H9 (cell line): ENCODE data around the gene CHRNA3. TPM values are rescaled to one million over a fixed set of nuclear protein-coding genes. Genes with fewer than 3 reads are reported as not detected.

Experiments used
- DNase-seq: peaks from one replicate; pipeline ENCODE4 v3.0.0-alpha.2; 2017
- H2AFZ ChIP-seq: one replicate; pipeline ENCODE4 v1.6.1; 2013; ENCODE audit warnings: mild to moderate bottlenecking, low read length, control low read depth, moderate library complexity
- H2AK5ac ChIP-seq: 2 replicates; pipeline ENCODE4 v1.6.1; 2013; ENCODE audit warnings: low read length, control low read depth, mixed read lengths; ENCODE audit not compliant: insufficient read length
- H2BK120ac ChIP-seq: one replicate; pipeline ENCODE4 v1.6.1; 2013; ENCODE audit warnings: low read depth, mild to moderate bottlenecking, low read length, control low read depth, inconsistent platforms; ENCODE audit not compliant: poor library complexity, severe bottlenecking
- H2BK12ac ChIP-seq: 2 replicates; pipeline ENCODE4 v1.6.1; 2013; ENCODE audit warnings: low read length, control low read depth, mixed read lengths, low read depth; ENCODE audit not compliant: insufficient read length
- H2BK15ac ChIP-seq: 2 replicates; pipeline ENCODE4 v1.6.1; 2013; ENCODE audit warnings: low read depth, low read length, control low read depth
- H2BK20ac ChIP-seq: one replicate; pipeline ENCODE4 v1.6.1; 2013; ENCODE audit warnings: low read depth, mild to moderate bottlenecking, low read length, control low read depth, inconsistent platforms; ENCODE audit not compliant: poor library complexity, severe bottlenecking
- H2BK5ac ChIP-seq: 2 replicates; pipeline ENCODE4 v1.6.1; 2013; ENCODE audit warnings: low read length, control low read depth, mixed read lengths; ENCODE audit not compliant: insufficient read length
- H3K14ac ChIP-seq: 2 replicates; pipeline ENCODE4 v1.6.1; 2013; ENCODE audit warnings: low read length, control low read depth; ENCODE audit not compliant: insufficient read depth
- H3K18ac ChIP-seq: 2 replicates; pipeline ENCODE4 v1.6.1; 2013; ENCODE audit warnings: low read depth, mild to moderate bottlenecking, mixed read lengths, low read length, control low read depth; ENCODE audit not compliant: insufficient read length
- H3K23ac ChIP-seq: 2 replicates; pipeline ENCODE4 v1.6.1; 2013; ENCODE audit warnings: low read length, control low read depth, mixed read lengths, low read depth; ENCODE audit not compliant: insufficient read length
- H3K23me2 ChIP-seq: 2 replicates; pipeline ENCODE4 v1.6.1; 2013; ENCODE audit warnings: low read depth, mild to moderate bottlenecking, mixed read lengths, low read length, control low read depth; ENCODE audit not compliant: insufficient read length, poor library complexity, severe bottlenecking
- H3K27ac ChIP-seq: 2 replicates; pipeline ENCODE4 v1.5.1; 2013; ENCODE audit warnings: low read length, control low read depth, mixed read lengths, low read depth; ENCODE audit not compliant: insufficient read length
- H3K27me3 ChIP-seq: 2 replicates; pipeline ENCODE4 v1.6.1; 2013; ENCODE audit warnings: low read length, control low read depth, inconsistent platforms; ENCODE audit not compliant: insufficient read depth
- H3K4ac ChIP-seq: 2 replicates; pipeline ENCODE4 v1.6.1; 2013; ENCODE audit warnings: low read depth, mild to moderate bottlenecking, control low read depth, inconsistent platforms, low read length, moderate library complexity
- H3K4me1 ChIP-seq: 2 replicates; pipeline ENCODE4 v1.6.1; 2013; ENCODE audit warnings: low read length, control low read depth, inconsistent platforms; ENCODE audit not compliant: insufficient read depth
- H3K4me2 ChIP-seq: 2 replicates; pipeline ENCODE4 v1.6.1; 2013; ENCODE audit warnings: low read length, control low read depth, mixed read lengths; ENCODE audit not compliant: insufficient read length, insufficient read depth
- H3K56ac ChIP-seq: 2 replicates; pipeline ENCODE4 v1.6.1; 2013; ENCODE audit warnings: low read depth, mild to moderate bottlenecking, mixed read lengths, low read length, control low read depth; ENCODE audit not compliant: insufficient read length
- H3K79me1 ChIP-seq: 2 replicates; pipeline ENCODE4 v1.6.1; 2013; ENCODE audit warnings: low read depth, mild to moderate bottlenecking, moderate library complexity, low read length, control low read depth, inconsistent platforms; ENCODE audit not compliant: insufficient read depth, poor library complexity, severe bottlenecking
- H3K79me2 ChIP-seq: 2 replicates; pipeline ENCODE4 v1.6.1; 2013; ENCODE audit warnings: low read length, control low read depth, inconsistent platforms; ENCODE audit not compliant: insufficient read depth
- H3K9ac ChIP-seq: 2 replicates; pipeline ENCODE4 v1.6.1; 2013; ENCODE audit warnings: low read length, control low read depth, mixed read lengths; ENCODE audit not compliant: insufficient read length; ENCODE audit errors: extremely low read depth
- H3K9me3 ChIP-seq: one replicate; pipeline ENCODE4 v1.6.1; 2013; ENCODE audit warnings: low read depth, low read length, inconsistent platforms; ENCODE audit not compliant: control insufficient read depth
- H3T11ph ChIP-seq: one replicate; pipeline ENCODE4 v1.6.1; 2013; ENCODE audit warnings: mild to moderate bottlenecking, low read length, control low read depth, inconsistent platforms
- H4K20me1 ChIP-seq: one replicate; pipeline ENCODE4 v1.6.1; 2013; ENCODE audit not compliant: control insufficient read depth, insufficient read length, insufficient read depth
- H4K5ac ChIP-seq: 2 replicates; pipeline ENCODE4 v1.6.1; 2013; ENCODE audit warnings: low read depth, mild to moderate bottlenecking, mixed read lengths, low read length, control low read depth; ENCODE audit not compliant: insufficient read length
- H4K8ac ChIP-seq: replicated peaks from 2 replicates; pipeline ENCODE4 v1.6.1; 2013; ENCODE audit warnings: low read length, control low read depth, mixed read lengths, low read depth; ENCODE audit not compliant: insufficient read length
- H4K91ac ChIP-seq: 2 replicates; pipeline ENCODE4 v1.6.1; 2013; ENCODE audit warnings: low read depth, mild to moderate bottlenecking, moderate library complexity, mixed read lengths, low read length, control low read depth; ENCODE audit not compliant: insufficient read length
- H3K27ac Mint-ChIP-seq, 3 experiments: 2 replicates in 2 of 3; 3 replicates in 1 of 3; pipeline ENCODE4 v1.8.0; 2020 to 2021; ENCODE audit warnings: mixed read lengths in 3 of 3, mild to moderate bottlenecking in 1 of 3, moderate library complexity in 1 of 3
- H3K27me3 Mint-ChIP-seq: 2 replicates; pipeline ENCODE4 v1.8.0; 2021; ENCODE audit warnings: low read depth, mild to moderate bottlenecking, moderate library complexity, mixed read lengths
- H3K36me3 Mint-ChIP-seq, 3 experiments: 2 replicates in 2 of 3; 3 replicates in 1 of 3; pipeline ENCODE4 v1.8.0; 2020 to 2021; ENCODE audit warnings: low read depth in 3 of 3, mixed read lengths in 3 of 3; ENCODE audit not compliant: insufficient read depth in 1 of 3
- H3K4me1 Mint-ChIP-seq, 2 experiments: 2 replicates each; pipeline ENCODE4 v1.8.0; 2020; ENCODE audit warnings: mixed read lengths in 2 of 2
- H3K4me3 Mint-ChIP-seq, 2 experiments: 2 replicates in 1 of 2; 3 replicates in 1 of 2; pipeline ENCODE4 v1.8.0; 2020 to 2021; ENCODE audit warnings: mild to moderate bottlenecking in 2 of 2, mixed read lengths in 2 of 2, moderate library complexity in 1 of 2
- H3K9me3 Mint-ChIP-seq, 2 experiments: 2 replicates in 1 of 2; 3 replicates in 1 of 2; pipeline ENCODE4 v1.8.0; 2020; ENCODE audit warnings: mild to moderate bottlenecking in 2 of 2, mixed read lengths in 2 of 2, moderate library complexity in 1 of 2
- CTCF ChIP-seq: fragments of 200-600 bp; sonication (generic); conservative IDR thresholded peaks from 3 replicates; pipeline ENCODE4 v1.8.0; 2021; ENCODE audit warnings: antibody characterized with exemption, mild to moderate bottlenecking
- WGBS: extraction: QIAGEN DNeasy Blood & Tissue Kit; methylation state at CpG from one replicate; pipeline ENCODE4 v1.1.7; 2013; ENCODE audit warnings: missing lambda C conversion rate, low lambda C conversion rate, mixed read lengths; ENCODE audit not compliant: insufficient read length; ENCODE audit errors: extremely low coverage; 5-methylcytosine and 5-hydroxymethylcytosine counted together
- total RNA-seq: library from RNA; stranded (reverse); gene quantifications from 2 replicates; pipeline ENCODE4 v1.2.1, GENCODE V29; 2021

The CHRNA3 gene
- total RNA-seq, 1 experiment from 2014 or later = 0.81 TPM

DNA sequence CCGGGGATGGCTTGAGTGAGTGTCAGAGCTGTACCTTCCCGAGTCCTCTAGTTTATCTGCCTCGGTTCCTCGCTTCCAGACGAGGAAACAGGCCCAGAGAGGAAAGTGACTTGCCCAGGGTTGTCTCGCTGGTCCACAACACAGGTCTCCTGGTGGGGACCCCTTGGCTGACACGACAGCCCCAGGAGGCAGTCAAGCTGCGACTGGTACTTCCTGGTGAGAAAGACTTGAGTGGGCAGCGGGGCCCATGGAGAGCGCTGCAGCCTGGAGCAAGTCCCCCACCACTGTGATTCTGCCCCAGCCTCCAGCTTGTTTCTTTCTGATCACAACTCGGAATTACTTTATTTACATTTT is 56.1 kb downstream of the CHRNA3 start:
- Histone ChIP-seq H3K14ac (no peak overlapping the region), H4K91ac (no peak overlapping the region), H2AK5ac (no peak overlapping the region), H3K23me2 (peaks cover 6% of the 10 kb centered on the region), H4K20me1 (no peaks in the 10 kb centered on the region), H4K8ac (no peak overlapping the region), H3K79me2 (0 out of 2 replicates have a peak, but pooled peaks cover 3% of the 10 kb centered on the region), H3K56ac (no peak overlapping the region), H3K4me2 (peak overlapping the region; percentile 44), H3K9ac (no peak overlapping the region), H3K4ac (no peak overlapping the region), H2BK5ac (no peak overlapping the region), H3K79me1 (no peaks in the 10 kb centered on the region), H3K27ac (no peak overlapping the region), H2BK20ac (no peak overlapping the region), H2BK15ac (no peak overlapping the region), H3K4me1 (no peaks in the 10 kb centered on the region), H2AFZ (peak overlapping the region; percentile 23), H4K5ac (no peak overlapping the region), H3K9me3 (no peaks in the 10 kb centered on the region), H2BK12ac (no peak overlapping the region), H3K23ac (no peak overlapping the region), H3K18ac (no peak overlapping the region), H2BK120ac (no peak overlapping the region), H3K27me3 (no peaks in the 10 kb centered on the region), H3T11ph (no peak overlapping the region)
- no peak for DNase-seq
- H3K9me3 Mint-ChIP-seq = no peaks in the 10 kb centered on the region
- peaks cover 28% of the 10 kb centered on the region in 2 experiments for H3K4me1 Mint-ChIP-seq
- H3K27ac Mint-ChIP-seq = no peak overlapping the region
- TF ChIP-seq CTCF = no peak
- no CpG with 5 or more reads among the region's 11 CpGs for WGBS
- peaks cover 0 to 3% (median 1%) of the 10 kb centered on the region in 3 experiments; a peak in 3 of 7 replicates for H3K36me3 Mint-ChIP-seq
- H3K27me3 Mint-ChIP-seq = no peaks in the 10 kb centered on the region; the same call in 1 of the 2 replicates
- peak overlapping the region; percentile 80 to 98 for H3K4me3 Mint-ChIP-seq
